HL-60/S4 (cell line): ENCODE results near the gene PGAP3.

Experiments used
- in situ Hi-C: fragments of 300-500 bp; cut with MboI; formaldehyde crosslinking; loops from 2 replicates; pipeline ENCODE4 v1.14.3; 2022; ENCODE audit warnings: low sequenced_read_pairs

Gene PGAP3

GRCh38 chr17:39640591-39641031 is 47.2 kb downstream of the PGAP3 start:
- in situ Hi-C loops = no loop called here

- in situ Hi-C loops = loop anchor here (10.0 kb wide), 1 partner anchor 115 kb away; no protein-coding TSS in a partner anchor
Measured at GRCh38 chr17:39639566-39640458, 48.0 kb downstream of the PGAP3 start.

DNA sequence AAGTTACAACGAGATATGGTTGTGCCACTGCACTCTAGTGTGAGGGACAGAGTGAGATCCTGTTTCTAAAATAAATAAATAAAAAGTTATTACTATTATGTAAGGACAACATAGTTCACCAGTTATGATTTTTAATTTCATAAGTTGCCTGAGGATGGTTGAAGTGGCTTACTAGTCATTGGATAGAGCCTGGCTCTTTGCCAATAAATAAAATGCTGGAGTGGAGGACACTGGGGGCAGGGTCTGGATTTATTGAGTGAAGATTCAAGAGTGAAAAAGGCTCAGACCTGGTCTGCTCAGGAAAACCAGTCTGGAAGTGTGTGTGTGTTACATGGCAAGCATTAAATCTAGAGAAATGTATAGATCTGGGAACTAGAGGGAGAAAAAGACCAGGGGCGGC is 48.8 kb downstream of the PGAP3 start:
- in situ Hi-C loops = loop anchor here (10.0 kb wide), 1 partner anchor 116 kb away; no protein-coding TSS in a partner anchor

- in situ Hi-C loops = loop anchor here (10.0 kb wide), 1 partner anchor 116 kb away; no protein-coding TSS in a partner anchor
Measured at GRCh38 chr17:39638317-39638716, 49.5 kb downstream of the PGAP3 start.

GRCh38 chr17:39636927-39637736 is 50.7 kb downstream of the PGAP3 start, which contains the start of gene STARD3:
Gene STARD3, plus strand, starts transcription at chr17:39637144. Its CDS starts 16,388 bp downstream, at chr17:39653532.
- in situ Hi-C loops = loop anchor here (10.0 kb wide), 1 partner anchor 118 kb away; no protein-coding TSS in a partner anchor

GRCh38 chr17:39636587-39636926 is 51.3 kb downstream of the PGAP3 start:
- in situ Hi-C loops = loop anchor here (10.0 kb wide), 1 partner anchor 118 kb away; no protein-coding TSS in a partner anchor

DNA sequence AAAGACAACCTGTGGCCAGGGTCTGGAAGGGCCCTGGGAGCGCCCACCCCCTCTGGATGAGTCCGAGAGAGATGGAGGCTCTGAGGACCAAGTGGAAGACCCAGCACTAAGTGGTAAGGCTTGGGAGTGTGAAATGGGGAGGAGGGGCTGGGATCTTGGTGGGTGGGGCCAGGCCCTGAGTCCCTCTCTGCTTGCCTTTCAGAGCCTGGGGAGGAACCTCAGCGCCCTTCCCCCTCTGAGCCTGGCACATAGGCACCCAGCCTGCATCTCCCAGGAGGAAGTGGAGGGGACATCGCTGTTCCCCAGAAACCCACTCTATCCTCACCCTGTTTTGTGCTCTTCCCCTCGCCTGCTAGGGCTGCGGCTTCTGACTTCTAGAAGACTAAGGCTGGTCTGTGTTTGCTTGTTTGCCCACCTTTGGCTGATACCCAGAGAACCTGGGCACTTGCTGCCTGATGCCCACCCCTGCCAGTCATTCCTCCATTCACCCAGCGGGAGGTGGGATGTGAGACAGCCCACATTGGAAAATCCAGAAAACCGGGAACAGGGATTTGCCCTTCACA is 52.2 kb downstream of the PGAP3 start:
- in situ Hi-C loops = loop anchor here (10.0 kb wide), 1 partner anchor 119 kb away; no protein-coding TSS in a partner anchor

DNA sequence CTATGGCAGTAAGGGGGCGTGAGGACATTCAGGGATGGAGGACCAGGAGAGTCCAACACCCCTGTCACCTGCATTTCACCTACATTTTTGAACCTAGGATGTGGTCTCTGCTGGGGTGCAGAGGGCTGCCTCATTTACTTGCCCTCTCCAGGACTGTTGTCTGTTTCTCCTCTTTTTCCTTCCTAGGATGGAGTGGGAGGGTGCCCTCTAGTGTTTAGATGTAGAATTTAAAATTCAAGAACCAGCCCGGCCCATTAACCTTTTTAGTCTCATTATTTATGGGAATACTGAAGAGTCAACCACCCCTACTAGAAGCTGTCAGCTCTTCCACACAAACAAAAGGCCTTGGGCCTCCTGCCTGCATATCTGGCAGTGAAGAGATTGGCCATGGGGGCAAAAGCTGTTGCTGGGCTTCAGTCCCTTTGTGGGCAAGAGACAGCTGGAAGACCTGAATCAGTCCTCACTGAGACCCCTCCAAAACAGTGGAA is 53.4 kb downstream of the PGAP3 start:
- in situ Hi-C loops = loop anchor here (10.0 kb wide), 1 partner anchor 120 kb away; no protein-coding TSS in a partner anchor

- in situ Hi-C loops = loop anchor here (10.0 kb wide), 1 partner anchor 121 kb away; no protein-coding TSS in a partner anchor
Measured at GRCh38 chr17:39633570-39634183, 54.2 kb downstream of the PGAP3 start.

GRCh38 chr17:39632153-39632941 is 55.5 kb downstream of the PGAP3 start:
- in situ Hi-C loops = loop anchor here (10.0 kb wide), 1 partner anchor 122 kb away; no protein-coding TSS in a partner anchor

DNA sequence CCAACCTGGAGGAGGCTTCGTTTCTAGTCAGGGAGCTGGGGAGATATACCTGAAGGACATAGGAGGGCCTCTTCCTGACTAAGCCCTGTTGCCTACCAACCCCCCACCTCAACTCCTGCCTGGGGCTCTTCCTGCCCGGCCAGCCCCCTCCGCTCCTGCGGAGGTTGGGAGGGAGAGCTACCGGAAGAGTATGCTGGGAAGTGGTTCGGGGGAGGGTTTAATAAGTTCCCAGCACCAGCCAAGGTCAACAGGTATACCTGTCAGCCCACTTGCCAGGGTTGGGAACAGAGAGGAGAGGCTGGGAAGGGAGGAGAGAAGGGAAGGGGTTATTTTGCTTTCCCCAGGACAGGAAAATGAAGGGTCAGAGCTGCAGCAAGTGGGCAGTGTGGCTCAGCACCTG is 56.5 kb downstream of the PGAP3 start:
- in situ Hi-C loops = loop anchor here (10.0 kb wide), 1 partner anchor 123 kb away; no protein-coding TSS in a partner anchor

- in situ Hi-C loops = loop anchor here (10.0 kb wide), 1 partner anchor 125 kb away; no protein-coding TSS in a partner anchor
Measured at GRCh38 chr17:39629898-39630297, 58.0 kb downstream of the PGAP3 start.

DNA sequence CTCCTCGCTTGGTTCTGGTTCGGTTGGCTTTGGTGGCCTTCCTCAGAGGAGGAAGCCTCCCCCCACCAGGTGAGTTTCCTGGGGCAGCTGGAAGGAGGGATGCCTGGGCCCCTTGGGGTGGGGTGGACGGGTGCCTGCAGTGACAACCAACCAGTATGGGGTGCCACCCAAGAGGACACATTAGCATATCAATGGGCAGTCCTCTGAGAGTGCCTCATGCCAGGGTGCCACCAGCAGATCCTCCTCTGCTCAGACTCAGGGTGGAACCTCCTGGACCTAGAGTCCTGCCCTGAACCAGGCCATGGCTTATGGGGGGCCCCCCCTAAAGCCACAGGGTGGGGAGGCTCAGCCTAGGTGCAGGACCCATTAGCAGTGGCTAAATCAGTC is 58.4 kb downstream of the PGAP3 start:
- in situ Hi-C loops = no loop called here

DNA sequence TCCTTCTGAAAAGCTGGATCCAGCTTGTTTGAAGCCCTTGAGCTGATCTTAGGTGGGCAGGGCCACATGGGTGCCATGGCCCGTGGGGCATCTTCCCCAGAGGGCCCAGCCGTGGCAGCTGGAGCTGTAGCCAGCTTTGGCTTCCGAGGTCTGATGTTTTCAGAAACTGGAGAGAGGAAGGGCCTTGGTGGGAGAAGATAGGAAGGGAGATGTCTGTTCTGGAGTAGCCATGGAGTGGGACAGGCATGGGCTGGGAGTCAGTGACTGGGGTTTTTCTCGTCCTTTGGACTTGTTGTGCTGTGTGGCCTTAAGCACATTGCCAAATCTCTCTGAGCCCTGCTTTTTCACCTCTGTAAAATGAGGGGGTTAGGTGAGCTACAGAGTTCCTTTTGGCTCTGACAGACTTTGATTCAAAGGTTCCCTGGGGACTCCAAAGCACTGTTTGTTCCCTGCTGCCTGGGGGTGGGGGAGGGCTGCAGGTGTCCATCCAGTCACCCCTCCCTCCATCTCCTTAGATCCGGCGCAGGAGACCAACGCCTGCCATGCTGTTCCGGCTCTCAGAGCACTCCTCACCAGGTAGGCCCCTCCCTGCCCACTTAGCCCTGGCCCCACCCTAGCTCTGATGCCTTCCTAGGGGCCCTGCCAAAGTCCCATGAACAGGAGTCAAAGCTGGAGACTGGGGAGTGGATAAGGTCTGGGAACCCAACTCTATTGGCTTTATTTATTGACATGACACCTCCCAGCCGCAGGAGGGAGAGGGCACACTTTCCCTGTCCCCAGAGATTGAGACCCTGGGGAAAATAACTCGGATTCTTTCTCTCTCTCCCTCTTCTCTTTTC is 59.0 kb downstream of the PGAP3 start:
- in situ Hi-C loops = no loop called here

- in situ Hi-C loops = no loop called here
Measured at GRCh38 chr17:39627712-39628516, 59.9 kb downstream of the PGAP3 start.

DNA sequence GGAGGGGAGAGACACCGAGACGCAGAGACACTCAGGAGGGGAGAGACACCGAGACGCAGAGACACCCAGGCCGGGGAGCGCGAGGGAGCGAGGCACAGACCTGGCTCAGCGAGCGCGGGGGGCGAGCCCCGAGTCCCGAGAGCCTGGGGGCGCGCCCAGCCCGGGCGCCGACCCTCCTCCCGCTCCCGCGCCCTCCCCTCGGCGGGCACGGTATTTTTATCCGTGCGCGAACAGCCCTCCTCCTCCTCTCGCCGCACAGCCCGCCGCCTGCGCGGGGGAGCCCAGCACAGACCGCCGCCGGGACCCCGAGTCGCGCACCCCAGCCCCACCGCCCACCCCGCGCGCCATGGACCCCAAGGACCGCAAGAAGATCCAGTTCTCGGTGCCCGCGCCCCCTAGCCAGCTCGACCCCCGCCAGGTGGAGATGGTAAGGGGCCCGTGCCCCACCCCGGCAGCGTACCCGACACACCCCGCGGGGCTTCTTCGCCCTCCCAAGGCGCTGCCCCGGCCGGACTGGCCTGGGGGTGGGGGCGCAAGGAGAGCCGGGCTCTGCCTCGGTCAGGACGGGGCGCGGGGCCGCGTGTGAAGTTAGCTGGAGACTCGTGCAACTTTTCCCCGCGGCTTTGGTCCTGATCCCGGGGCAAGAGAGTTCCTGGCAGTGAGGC is 60.7 kb downstream of the PGAP3 start:
- in situ Hi-C loops = no loop called here
